OCI-LY1 (cell line): ENCODE results near the gene BMP2K.

Experiments
- H2AFZ ChIP-seq: fragments of 200-600 bp; sonication (generic), shearing (Covaris generic); 2 replicates; pipeline ENCODE4 v1.6.0; 2014; ENCODE audit warnings: antibody characterized with exemption, mild to moderate bottlenecking, low read length
- H3F3A ChIP-seq: fragments of 200-600 bp; sonication (generic), shearing (Covaris generic); 2 replicates; pipeline ENCODE4 v1.6.0; 2014; ENCODE audit warnings: mild to moderate bottlenecking, antibody characterized with exemption, low read length, moderate library complexity; ENCODE audit not compliant: insufficient read depth
- H3K27ac ChIP-seq: fragments of 200-600 bp; sonication (generic); 2 replicates; pipeline ENCODE4 v1.5.1; 2014; ENCODE audit warnings: low read length, mixed run types, mild to moderate bottlenecking, low read depth; ENCODE audit not compliant: poor library complexity, severe bottlenecking
- H3K27me3 ChIP-seq: fragments of 200-600 bp; sonication (generic); 2 replicates; pipeline ENCODE4 v1.6.0; 2014; ENCODE audit warnings: antibody characterized with exemption, mild to moderate bottlenecking, low read length, moderate library complexity; ENCODE audit not compliant: insufficient read depth
- H3K36me3 ChIP-seq: fragments of 200-600 bp; sonication (generic); 2 replicates; pipeline ENCODE4 v1.6.1; 2014; ENCODE audit warnings: mild to moderate bottlenecking, antibody characterized with exemption, low read length, moderate library complexity, mixed read lengths; ENCODE audit not compliant: insufficient read depth
- H3K4me1 ChIP-seq: fragments of 200-600 bp; sonication (generic); 2 replicates; pipeline ENCODE4 v1.5.1; 2014; ENCODE audit warnings: mild to moderate bottlenecking, low read length, moderate library complexity; ENCODE audit not compliant: insufficient read depth, severe bottlenecking
- H3K4me2 ChIP-seq: fragments of 200-600 bp; sonication (generic), shearing (Covaris generic); 2 replicates; pipeline ENCODE4 v1.6.1; 2014; ENCODE audit warnings: low read length
- H3K4me3 ChIP-seq: fragments of 200-600 bp; sonication (generic); 2 replicates; pipeline ENCODE4 v1.5.1; 2014; ENCODE audit warnings: low read length, low read depth, mild to moderate bottlenecking, mixed read lengths; ENCODE audit not compliant: poor library complexity, severe bottlenecking
- H3K79me2 ChIP-seq: fragments of 200-600 bp; shearing (Covaris generic); 2 replicates; pipeline ENCODE4 v1.6.1; 2016; ENCODE audit warnings: mixed run types, low read length, mixed read lengths; ENCODE audit not compliant: insufficient read depth
- H3K9ac ChIP-seq: fragments of 200-600 bp; sonication (generic), shearing (Covaris generic); 2 replicates; pipeline ENCODE4 v1.6.1; 2014; ENCODE audit warnings: mild to moderate bottlenecking, low read length, mixed read lengths
- H3K9me2 ChIP-seq: fragments of 200-600 bp; sonication (generic), shearing (Covaris generic); 2 replicates; pipeline ENCODE4 v1.6.1; 2014; ENCODE audit warnings: low read depth, mild to moderate bottlenecking, low read length, mixed read lengths
- H3K9me3 ChIP-seq: fragments of 200-600 bp; shearing (Covaris generic); 2 replicates; pipeline ENCODE4 v1.6.1; 2014; ENCODE audit warnings: low read length, mixed read lengths
- H4K20me1 ChIP-seq: fragments of 200-600 bp; sonication (generic), shearing (Covaris generic); 2 replicates; pipeline ENCODE4 v1.6.0; 2016; ENCODE audit warnings: mild to moderate bottlenecking, low read length; ENCODE audit not compliant: insufficient read depth
- CTCF ChIP-seq: fragments of 200-600 bp; sonication (generic), shearing (Covaris generic); IDR thresholded peaks from 2 replicates; pipeline ENCODE4 v1.5.1; 2017; ENCODE audit warnings: mild to moderate bottlenecking, antibody characterized with exemption, low read length, moderate library complexity, mixed read lengths
- EZH2 ChIP-seq: fragments of 200-600 bp; sonication (generic), shearing (Covaris generic); IDR thresholded peaks from 2 replicates; pipeline ENCODE4 v1.8.0; 2017; ENCODE audit warnings: borderline replicate concordance, mixed run types, mild to moderate bottlenecking, antibody characterized with exemption, low read length, moderate library complexity, mixed read lengths

The BMP2K gene

GRCh38 chr4:78734441-78735162, 41.5 kb upstream of the BMP2K start:
- Histone ChIP-seq H3K9ac (no peak overlapping the region), H3F3A (no peaks in the 10 kb centered on the region), H3K9me3 (no peaks in the 10 kb centered on the region), H3K4me3 (no peak overlapping the region), H3K4me2 (no peak overlapping the region), H3K79me2 (no peaks in the 10 kb centered on the region), H3K27me3 (no peaks in the 10 kb centered on the region), H3K36me3 (no peaks in the 10 kb centered on the region), H2AFZ (no peak overlapping the region), H3K9me2 (no peaks in the 10 kb centered on the region), H4K20me1 (no peaks in the 10 kb centered on the region), H3K4me1 (peaks cover 7% of the 10 kb centered on the region), H3K27ac (no peak overlapping the region)
- no peak for TF ChIP-seq EZH2
- no peak for TF ChIP-seq CTCF

- no peak overlapping the region for H3K27ac ChIP-seq
- H3F3A ChIP-seq = no peaks in the 10 kb centered on the region
- H3K4me2 ChIP-seq = no peak overlapping the region
- no peaks in the 10 kb centered on the region for H3K9me3 ChIP-seq
- no peaks in the 10 kb centered on the region for H3K9me2 ChIP-seq
- H2AFZ ChIP-seq = 0 out of 2 replicates have a peak overlapping the region, but pooled peaks have one; percentile 56
- no peaks in the 10 kb centered on the region for H3K36me3 ChIP-seq
- H3K27me3 ChIP-seq = no peaks in the 10 kb centered on the region
- H4K20me1 ChIP-seq = no peaks in the 10 kb centered on the region
- peaks cover 7% of the 10 kb centered on the region for H3K4me1 ChIP-seq
- H3K79me2 ChIP-seq = no peaks in the 10 kb centered on the region
- TF ChIP-seq CTCF (no peak), EZH2 (no peak)
- H3K9ac ChIP-seq = no peak overlapping the region
- no peak overlapping the region for H3K4me3 ChIP-seq
Measured at GRCh38 chr4:78735697-78736096, 40.5 kb upstream of the BMP2K start.

- Histone ChIP-seq H3K9me2 (no peaks in the 10 kb centered on the region), H3K4me2 (no peak overlapping the region), H3F3A (no peaks in the 10 kb centered on the region), H3K36me3 (no peaks in the 10 kb centered on the region), H3K27me3 (no peaks in the 10 kb centered on the region), H3K79me2 (no peaks in the 10 kb centered on the region), H3K9ac (no peak overlapping the region), H3K4me3 (no peak overlapping the region), H3K9me3 (no peaks in the 10 kb centered on the region), H3K4me1 (peaks cover 7% of the 10 kb centered on the region), H3K27ac (no peak overlapping the region), H2AFZ (no peak overlapping the region), H4K20me1 (no peaks in the 10 kb centered on the region)
- TF ChIP-seq CTCF (no peak), EZH2 (no peak)
Measured at GRCh38 chr4:78737035-78737434, 39.1 kb upstream of the BMP2K start.
